Measurements from ENCODE around the gene NPW. TPM values are rescaled to one million over a fixed set of nuclear protein-coding genes. Genes with fewer than 3 reads are reported as not detected.
A peak's percentile ranks its signal among the peaks of the same experiment; 100 is the strongest.

The NPW gene
- total and polyA plus RNA-seq, 2 of the 8 experiments (the other 6 are each of a cell fraction or from before 2014, with no cell fraction given) = 4.0 to 10.3 TPM

GRCh38 chr16:1980030-1980769 lies 39.4 kb upstream of the NPW start:
- WGBS, 2 experiments (ENCODE audit: extremely low coverage in 1 of 2, insufficient coverage in 1 of 2, insufficient read length in 1 of 2, insufficient replicate concordance in 2 of 2, low coverage in 1 of 2, low lambda C conversion rate in 2 of 2, missing lambda C conversion rate in 1 of 2) = 12% methylated on average over 47 of the region's 53 CpGs; no CpG with 5 or more reads in 1 of the 2 experiments
- peak overlapping the region; percentile 55 for H4K91ac ChIP-seq (replicated peaks; ENCODE audit: insufficient read length, low read length)
- H2BK20ac ChIP-seq (ENCODE audit: low read length) = no peak overlapping the region
- peaks cover 2 to 14% of the 10 kb centered on the region in 2 experiments for H4K20me1 ChIP-seq (replicated peaks in 1 of 2; ENCODE audit: control insufficient read depth in 1 of 2, insufficient read depth in 2 of 2, low read length in 2 of 2)
- no peaks in the 10 kb centered on the region for H3K9me3 ChIP-seq (ENCODE audit: insufficient read depth in 2 of 2, low read depth in 1 of 2, low read length in 1 of 2)
- H3K4me1 ChIP-seq (replicated peaks in 1 of 4; ENCODE audit: control insufficient read depth in 3 of 4, insufficient read depth in 4 of 4, low read length in 3 of 4) = peaks cover 3 to 34% (median 27%) of the 10 kb centered on the region in 4 experiments
- ChIA-PET CTCF (ENCODE audit: partially characterized antibody) (interaction anchor here (0.7 to 1.7 kb wide), 3 partner anchors 15 to 160 kb away, joined by 3 to 5 read pairs (median 4); partner anchors contain the start of gene RPS2), POLR2A (ENCODE audit: partially characterized antibody) (interaction anchor here (0.8 to 28.2 kb wide), 12 partner anchors 11 to 197 kb away, joined by 3 to 736 read pairs (median 4); partner anchors contain the start of genes NDUFB10, NUBP2, RAB26 and RNF151)
- H3K18ac ChIP-seq (ENCODE audit: extremely low read depth, low read length) = peak overlapping the region; percentile 32
- peak overlapping the region; percentile 60; the same call in 1 of the 2 replicates for H2BK5ac ChIP-seq (ENCODE audit: low read depth, low read length)
- H3K23me2 ChIP-seq (ENCODE audit: low read depth, low read length) = peaks cover 26% of the 10 kb centered on the region
- H3K27me3 ChIP-seq (replicated peaks in 1 of 4; ENCODE audit: control insufficient read depth in 3 of 4, extremely low read depth in 1 of 4, insufficient read depth in 3 of 4, low read length in 3 of 4) = peaks cover 8 to 40% (median 39%) of the 10 kb centered on the region in 4 experiments; a peak in 6 of 7 replicates
- H3K23ac ChIP-seq (ENCODE audit: insufficient read length) = no peak overlapping the region
- no peak overlapping the region for H2BK15ac ChIP-seq (ENCODE audit: low read length)
- H2AFZ ChIP-seq (ENCODE audit: low read length) = no peak overlapping the region
- H3K56ac ChIP-seq (replicated peaks; ENCODE audit: insufficient read length, low read depth, low read length) = no peak overlapping the region
- no peak overlapping the region for H3K27ac ChIP-seq (ENCODE audit: low read depth, low read length)
- peak overlapping the region in 1 of 4 experiments; percentile 22; a peak in 1 of 7 replicates for H3K9ac ChIP-seq (replicated peaks in 1 of 4; ENCODE audit: extremely low read depth in 1 of 4, low read depth in 3 of 4, low read length in 3 of 4)
- peak overlapping the region; percentile 87 to 91 for H3K4me2 ChIP-seq (ENCODE audit: insufficient read depth in 1 of 2, low read depth in 2 of 2, low read length in 2 of 2)
- FAIRE-seq (no peak), DNase-seq (ENCODE audit: low read depth in 1 of 2, low spot score in 2 of 2) (peak in 1 of 2 experiments; percentile 80)
- peak overlapping the region; percentile 31 to 61 (median 38) for H3K4me3 ChIP-seq (ENCODE audit: extremely low read depth in 1 of 4, insufficient read depth in 2 of 4, low read depth in 3 of 4, low read length in 4 of 4)
- 0 out of 2 replicates have a peak overlapping the region, but pooled peaks have one; percentile 60 for H2BK12ac ChIP-seq (ENCODE audit: low read depth, low read length)
- H4K8ac ChIP-seq (ENCODE audit: extremely low read depth, insufficient read depth, low read length) = peak overlapping the region; percentile 83
- H3K14ac ChIP-seq (ENCODE audit: insufficient read length) = no peak overlapping the region
- no peak overlapping the region for H2AK5ac ChIP-seq (ENCODE audit: low read depth, low read length)
- peaks cover 0 to 8% of the 10 kb centered on the region in 2 experiments; a peak in 1 of 4 replicates for H3K79me2 ChIP-seq (ENCODE audit: control insufficient read depth in 1 of 2, insufficient read depth in 2 of 2, low read length in 2 of 2)
- peaks cover 10 to 26% (median 15%) of the 10 kb centered on the region in 4 experiments; a peak in 7 of 8 replicates for H3K36me3 ChIP-seq (ENCODE audit: control insufficient read depth in 2 of 4, insufficient read depth in 4 of 4, low read length in 3 of 4)
- H3K79me1 ChIP-seq (ENCODE audit: low read depth, low read length) = no peaks in the 10 kb centered on the region
- H3K4ac ChIP-seq (replicated peaks; ENCODE audit: insufficient read length, low read depth, low read length) = peak overlapping the region; percentile 78
- no peak overlapping the region for H2BK120ac ChIP-seq (replicated peaks; ENCODE audit: low read depth, low read length)
- peak overlapping the region; percentile 64 for H4K5ac ChIP-seq (ENCODE audit: insufficient read length, low read depth, low read length)
- TF ChIP-seq SP4 (IDR thresholded peaks at IDR 0.05; ENCODE audit: low read length) (no peak), SIN3A (conservative IDR thresholded peaks at IDR 0.05 in 1 of 2, IDR thresholded peaks at IDR 0.05 in 1 of 2; ENCODE audit: low read depth in 1 of 2, low read length in 2 of 2) (no peak), ATF2 (IDR thresholded peaks at IDR 0.05; ENCODE audit: low read length) (no peak), RNF2 (IDR thresholded peaks at IDR 0.05; ENCODE audit: borderline replicate concordance, low read depth, low read length, missing control alignments, poor library complexity, severe bottlenecking) (no peak), CHD1 (IDR thresholded peaks at IDR 0.05; ENCODE audit: low read depth, low read length) (no peak), NRF1 (IDR thresholded peaks at IDR 0.05; ENCODE audit: low read depth, low read length) (no peak), KDM4A (IDR thresholded peaks at IDR 0.05; ENCODE audit: low read depth, low read length, severe bottlenecking) (peak; percentile 12), SAP30 (IDR thresholded peaks at IDR 0.05; ENCODE audit: insufficient read depth, insufficient replicate concordance, low read length) (no peak)
